WERI-Rb-1 (cell line): ENCODE results near the gene ZFYVE28.
"Not testable (repeated sequence)": the region's sequence is repeated elsewhere in the genome, so short reads cannot be mapped to it uniquely, and the experiment has no call there.

Source experiments
- DNase-seq: peaks from one replicate; pipeline ENCODE4 v3.0.0-alpha.2; 2020
- H3K27ac ChIP-seq: fragments of 250-450 bp; sonication (Bioruptor Pico); 2 replicates; pipeline ENCODE4 v1.5.1; 2020; ENCODE audit warnings: mild to moderate bottlenecking, moderate library complexity
- H3K27me3 ChIP-seq: fragments of 250-450 bp; sonication (Bioruptor Pico); 2 replicates; pipeline ENCODE4 v1.5.1; 2021; ENCODE audit warnings: mild to moderate bottlenecking, low read depth, moderate library complexity; ENCODE audit not compliant: insufficient read depth, severe bottlenecking
- H3K36me3 ChIP-seq: fragments of 250-450 bp; sonication (Bioruptor Pico); 2 replicates; pipeline ENCODE4 v1.5.1; 2020; ENCODE audit warnings: mild to moderate bottlenecking, moderate library complexity
- H3K4me3 ChIP-seq: 2 replicates; pipeline ENCODE4 v1.5.1; 2011; ENCODE audit warnings: low read depth, mild to moderate bottlenecking, control low read depth, low read length
- H3K9me3 ChIP-seq: fragments of 250-450 bp; sonication (Bioruptor Pico); 2 replicates; pipeline ENCODE4 v1.5.1; 2021; ENCODE audit warnings: mild to moderate bottlenecking, moderate library complexity; ENCODE audit not compliant: severe bottlenecking
- CTCF ChIP-seq: IDR thresholded peaks from 2 replicates; pipeline ENCODE4 v1.5.1; 2011; ENCODE audit warnings: low read depth, mild to moderate bottlenecking, control low read depth, inconsistent platforms, low read length

ZFYVE28 gene

GRCh38 chr4:2432991-2433530 is 14.6 kb upstream of the ZFYVE28 start:
- DNase-seq, result no peak
- Histone ChIP-seq H3K36me3 (no peaks in the 10 kb centered on the region), H3K27me3 (no peaks in the 10 kb centered on the region), H3K4me3 (no peak overlapping the region), H3K27ac (no peak overlapping the region), H3K9me3 (no peaks in the 10 kb centered on the region)
- no peak for TF ChIP-seq CTCF

GRCh38 chr4:2432004-2432403 is 13.6 kb upstream of the ZFYVE28 start:
- TF ChIP-seq CTCF, result no peak
- Histone ChIP-seq H3K4me3 (no peak overlapping the region), H3K36me3 (no peaks in the 10 kb centered on the region), H3K27ac (no peak overlapping the region), H3K27me3 (no peaks in the 10 kb centered on the region), H3K9me3 (no peaks in the 10 kb centered on the region)
- no peak for DNase-seq

- DNase-seq, H3K27me3 ChIP-seq, H3K9me3 ChIP-seq, H3K27ac ChIP-seq, H3K4me3 ChIP-seq, H3K36me3 ChIP-seq: not testable (repeated sequence)
These were observed 11.7 kb upstream of the ZFYVE28 start for GRCh38 chr4:2429945-2430757.

GRCh38 chr4:2428496-2429213 is 10.2 kb upstream of the ZFYVE28 start:
- H3K9me3 ChIP-seq, result no peaks in the 10 kb centered on the region
- TF ChIP-seq CTCF, result no peak
- no peak overlapping the region for H3K4me3 ChIP-seq
- H3K27ac ChIP-seq, result no peak overlapping the region
- no peaks in the 10 kb centered on the region for H3K36me3 ChIP-seq
- H3K27me3 ChIP-seq, result no peaks in the 10 kb centered on the region
- DNase-seq, result no peak

- no peak for DNase-seq
- TF ChIP-seq CTCF, result no peak
- H3K27ac ChIP-seq, result no peak overlapping the region
- no peaks in the 10 kb centered on the region for H3K36me3 ChIP-seq
- H3K9me3 ChIP-seq, result no peaks in the 10 kb centered on the region
- H3K27me3 ChIP-seq, result no peaks in the 10 kb centered on the region
- no peak overlapping the region for H3K4me3 ChIP-seq
These were observed 9.2 kb upstream of the ZFYVE28 start for GRCh38 chr4:2427383-2428334.
